SK-N-MC (cell line): Measurements from ENCODE around the gene GABRG3.

Experiments
- EZH2 ChIP-seq: fragments of 200-600 bp; sonication (generic); IDR thresholded peaks from one replicate; pipeline ENCODE4 v1.6.1; 2017; ENCODE audit warnings: antibody characterized with exemption
- POLR2AphosphoS5 ChIP-seq: IDR thresholded peaks from 2 replicates; pipeline ENCODE4 v1.6.1; 2012; ENCODE audit warnings: mild to moderate bottlenecking, low read depth, low read length, borderline replicate concordance

DNA sequence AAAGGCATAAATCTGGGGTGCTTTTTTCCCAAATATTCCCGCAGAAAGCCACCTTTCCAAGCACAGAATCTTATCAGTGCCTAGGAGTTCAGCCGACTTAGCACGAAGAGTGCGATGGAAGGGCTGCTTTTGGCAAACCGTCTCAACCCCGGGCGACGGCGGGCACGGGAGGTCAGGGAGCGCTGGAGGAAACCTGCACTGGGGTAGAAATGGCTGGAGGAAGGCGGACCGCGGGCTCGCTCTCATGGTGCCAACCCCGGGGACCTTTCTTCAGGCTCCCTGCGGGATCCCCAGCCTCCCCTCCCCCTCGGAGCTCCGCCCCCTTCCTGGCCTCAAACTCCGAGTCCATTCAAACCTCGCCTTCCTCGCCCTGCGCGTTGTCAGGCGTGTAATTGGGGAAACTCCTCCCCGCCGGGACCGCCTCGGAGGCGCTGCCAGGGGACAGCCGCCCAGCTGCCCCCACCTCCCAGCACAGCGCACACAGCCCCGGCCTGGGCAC is at the start of gene GABRG3:
- TF ChIP-seq EZH2 (no peak), POLR2AphosphoS5 (no peak)
